Mononuclear cell (primary cell): Measurements from ENCODE around the gene CTNNAL1. TPM values are rescaled to one million over a fixed set of nuclear protein-coding genes. Genes with fewer than 3 reads are reported as not detected.
"Not testable (repeated sequence)": the region's sequence is repeated elsewhere in the genome, so short reads cannot be mapped to it uniquely, and the experiment has no call there.

Source experiments
- H3K27me3 ChIP-seq: 2 replicates; pipeline ENCODE4 v1.6.0; 2011; ENCODE audit warnings: low read length, control low read depth; ENCODE audit not compliant: insufficient read depth
- H3K4me1 ChIP-seq: 2 replicates; pipeline ENCODE4 v1.5.1; 2011; ENCODE audit warnings: mild to moderate bottlenecking, low read length, control low read depth; ENCODE audit not compliant: insufficient read depth
- H3K4me3 ChIP-seq: 2 replicates; pipeline ENCODE4 v1.5.1; 2011; ENCODE audit warnings: mild to moderate bottlenecking, low read length, moderate library complexity
- H3K9me3 ChIP-seq: 2 replicates; pipeline ENCODE4 v1.5.1; 2011; ENCODE audit warnings: low read depth, mild to moderate bottlenecking, control low read depth, low read length
- total RNA-seq: library from RNA; depleted of rRNA; stranded (reverse); fragments of >200 nt; gene quantifications from one replicate; pipeline ENCODE4 v1.2.3, GENCODE V29; 2012

Gene CTNNAL1
- total RNA-seq, 1 donor = 4.3 TPM

DNA sequence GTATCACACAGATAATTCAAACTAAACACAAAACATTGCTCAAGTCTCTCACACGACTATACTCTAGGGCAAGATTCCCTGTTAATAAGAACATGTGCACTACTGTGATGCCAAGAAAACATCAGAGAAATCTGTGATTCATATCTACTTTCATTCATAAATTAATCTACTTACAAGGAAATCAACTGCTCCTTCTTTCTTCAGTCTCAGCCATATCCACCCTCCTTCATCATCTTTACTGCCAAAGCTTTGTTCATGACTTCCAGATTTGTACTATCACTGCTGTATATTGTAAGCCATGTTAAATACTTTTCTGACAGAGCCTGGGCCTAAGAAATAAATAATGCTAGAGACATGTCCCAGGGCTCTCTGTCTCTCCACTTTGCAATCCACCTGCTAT is 35.1 kb downstream of the CTNNAL1 start:
- Histone ChIP-seq H3K4me1 (no peaks in the 10 kb centered on the region), H3K27me3 (no peaks in the 10 kb centered on the region), H3K4me3 (no peak overlapping the region), H3K9me3 (no peaks in the 10 kb centered on the region)

DNA sequence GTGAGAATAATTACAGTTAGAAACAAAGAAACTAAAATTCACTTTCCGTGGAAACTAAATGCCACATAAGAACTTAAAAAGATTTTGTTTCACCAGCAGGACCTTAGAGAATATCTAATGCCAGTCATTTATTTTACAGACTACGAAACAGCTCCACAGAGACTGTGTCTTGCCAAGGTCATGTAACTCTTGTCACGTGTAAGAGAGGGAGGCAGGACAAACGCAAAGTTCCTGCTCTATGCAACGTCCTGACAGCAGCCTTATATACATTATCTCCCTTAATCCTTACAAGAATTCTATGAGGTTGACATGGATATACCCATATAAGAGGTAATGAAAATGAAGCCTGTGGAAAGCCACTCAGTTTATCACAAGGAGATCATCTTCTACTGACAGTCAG is 39.4 kb downstream of the CTNNAL1 start:
- Histone ChIP-seq H3K9me3 (no peaks in the 10 kb centered on the region), H3K27me3 (no peaks in the 10 kb centered on the region), H3K4me3 (no peak overlapping the region), H3K4me1 (no peaks in the 10 kb centered on the region)

DNA sequence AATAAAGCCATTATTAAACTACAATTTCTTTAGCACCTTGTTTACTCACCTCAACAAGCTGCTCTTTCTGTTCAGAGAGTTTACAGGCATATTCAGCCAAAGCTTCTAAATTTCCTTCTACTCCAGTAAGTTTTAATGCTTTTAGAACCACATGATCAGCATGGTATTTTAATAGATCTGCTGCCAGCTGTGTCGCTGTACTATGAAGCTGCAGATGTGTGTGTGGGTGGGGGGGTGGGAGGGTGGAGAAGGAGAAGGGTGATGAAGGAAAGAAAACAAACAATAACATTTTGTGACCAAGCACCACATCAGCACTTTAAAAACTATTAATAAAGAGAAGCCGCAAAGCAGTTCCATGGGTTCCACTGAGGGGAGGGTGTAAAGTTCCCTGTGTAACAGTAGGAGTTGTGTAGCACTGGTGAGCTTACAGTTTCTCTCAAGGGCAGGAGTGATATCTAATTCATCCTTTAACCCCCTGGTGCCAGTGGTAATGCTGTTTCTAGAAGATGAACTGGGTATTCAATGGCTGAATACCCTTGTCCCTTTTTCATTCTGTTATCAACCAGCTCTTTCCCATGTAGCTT is 40.6 kb downstream of the CTNNAL1 start:
- no peaks in the 10 kb centered on the region for H3K27me3 ChIP-seq
- no peaks in the 10 kb centered on the region for H3K9me3 ChIP-seq
- no peak overlapping the region for H3K4me3 ChIP-seq
- no peaks in the 10 kb centered on the region for H3K4me1 ChIP-seq

DNA sequence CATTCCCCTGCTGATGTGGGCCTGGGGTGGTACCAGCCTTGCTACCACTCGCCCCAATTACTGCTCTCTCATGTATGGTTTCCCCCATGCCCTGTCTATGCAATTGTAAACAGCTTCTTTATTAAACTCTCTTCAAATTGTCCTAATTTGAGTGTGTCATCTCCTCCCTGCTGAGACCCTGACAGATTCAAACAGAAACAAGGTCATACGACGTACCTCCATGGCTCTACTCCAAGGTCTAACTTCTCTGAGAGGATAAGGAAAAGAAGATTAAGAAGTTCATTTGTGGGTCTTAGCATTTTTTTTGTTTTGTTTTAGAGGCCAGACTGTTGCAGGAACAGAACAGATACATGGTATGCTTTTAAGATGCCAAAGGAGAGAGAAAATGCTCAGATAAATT is 41.1 kb downstream of the CTNNAL1 start:
- H3K4me3 ChIP-seq = no peak overlapping the region
- no peaks in the 10 kb centered on the region for H3K9me3 ChIP-seq
- no peaks in the 10 kb centered on the region for H3K27me3 ChIP-seq
- no peaks in the 10 kb centered on the region for H3K4me1 ChIP-seq

DNA sequence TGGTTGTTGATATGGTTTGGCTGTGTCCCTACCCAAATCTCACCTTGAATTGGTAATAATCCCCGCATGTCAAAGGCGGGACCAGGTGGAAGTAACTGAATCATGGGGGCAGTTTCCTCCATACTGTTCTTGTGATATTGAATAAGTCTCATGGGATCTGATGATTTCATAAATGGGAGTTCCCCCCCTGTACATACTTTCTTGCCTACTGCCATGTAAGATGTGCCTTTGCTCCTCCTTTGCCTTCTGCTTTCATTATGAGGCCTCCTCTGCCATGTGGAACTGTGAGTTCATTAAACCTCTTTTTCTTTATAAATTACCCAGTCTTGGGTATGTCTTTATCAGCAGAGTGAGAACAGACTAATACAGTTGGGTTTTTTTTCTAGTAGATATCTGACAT is 41.9 kb downstream of the CTNNAL1 start:
- not testable (repeated sequence) for H3K4me1 ChIP-seq, H3K4me3 ChIP-seq, H3K9me3 ChIP-seq, H3K27me3 ChIP-seq

DNA sequence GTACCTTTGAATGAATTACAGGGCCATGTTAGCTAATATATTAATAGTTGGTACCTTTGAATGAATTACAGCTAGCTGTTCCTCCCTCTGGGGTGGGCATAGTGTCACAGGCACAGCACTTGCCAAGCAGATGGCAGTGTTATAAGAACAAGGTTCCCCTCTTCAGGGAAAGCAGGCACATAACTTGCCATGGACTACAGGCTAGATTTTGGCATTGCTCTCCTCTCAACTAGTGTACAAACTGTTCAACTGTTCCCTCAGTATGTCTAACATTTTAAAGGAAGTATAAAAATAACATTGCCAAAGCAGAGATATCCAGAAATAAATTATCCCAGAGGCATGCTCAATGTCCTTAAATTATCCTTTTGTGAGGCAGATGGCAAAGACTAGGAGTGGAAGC is 45.4 kb downstream of the CTNNAL1 start:
- Histone ChIP-seq H3K27me3 (no peaks in the 10 kb centered on the region), H3K4me1 (no peaks in the 10 kb centered on the region), H3K4me3 (no peak overlapping the region), H3K9me3 (no peaks in the 10 kb centered on the region)

DNA sequence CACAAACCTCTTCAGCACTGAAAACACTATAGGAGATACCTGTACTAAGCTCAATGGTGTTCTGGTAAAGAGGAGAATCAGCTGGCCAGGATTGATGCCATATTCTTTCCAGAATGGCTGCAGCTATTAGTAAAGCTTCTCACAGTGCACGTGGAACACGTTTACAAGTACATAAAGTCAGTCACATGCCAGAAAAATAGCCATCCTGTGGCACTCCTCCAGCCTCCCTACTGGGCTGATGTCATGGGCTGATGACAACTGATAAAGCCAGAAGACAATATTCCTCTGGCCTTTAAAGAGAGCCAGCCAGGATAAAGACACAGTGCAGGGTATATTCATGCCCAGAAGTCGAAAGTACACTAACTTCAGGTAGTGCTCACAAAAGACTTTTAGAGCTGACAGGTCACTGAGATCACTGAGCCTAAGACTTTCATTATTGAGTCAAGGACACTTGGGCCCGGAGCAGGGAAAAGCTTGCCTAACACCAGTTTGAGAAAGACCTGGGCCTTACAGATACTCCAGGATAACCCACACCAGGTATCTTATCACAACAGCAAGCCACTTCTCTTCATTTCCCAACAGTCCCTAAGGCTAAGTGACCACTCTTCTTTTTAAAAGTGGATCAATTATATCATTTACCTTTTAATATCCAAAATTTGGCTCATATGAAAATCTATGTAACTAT is 49.7 kb downstream of the CTNNAL1 start:
- Histone ChIP-seq H3K9me3 (no peaks in the 10 kb centered on the region), H3K27me3 (no peaks in the 10 kb centered on the region), H3K4me3 (no peak overlapping the region), H3K4me1 (no peaks in the 10 kb centered on the region)

DNA sequence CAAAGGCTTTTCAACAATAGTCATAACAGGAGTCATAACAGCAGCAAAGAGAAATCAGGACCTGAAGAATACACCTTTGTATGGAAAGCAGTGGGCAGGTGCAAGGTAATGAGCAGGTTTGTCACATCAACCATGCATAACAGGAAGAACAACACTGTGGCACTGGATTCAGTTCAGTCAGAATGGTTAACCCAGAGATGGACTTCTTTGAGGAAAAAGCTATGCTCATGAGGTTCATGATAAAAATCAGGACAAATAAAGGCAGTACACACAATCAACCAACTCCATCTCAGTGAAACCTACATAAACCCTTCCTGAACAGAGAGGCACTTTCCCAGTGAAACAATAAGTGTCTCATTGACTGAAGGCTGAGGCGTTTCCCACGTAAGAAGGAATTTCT is 52.1 kb downstream of the CTNNAL1 start:
- no peak overlapping the region for H3K4me3 ChIP-seq
- no peaks in the 10 kb centered on the region for H3K4me1 ChIP-seq
- H3K27me3 ChIP-seq = no peaks in the 10 kb centered on the region
- H3K9me3 ChIP-seq = no peaks in the 10 kb centered on the region

DNA sequence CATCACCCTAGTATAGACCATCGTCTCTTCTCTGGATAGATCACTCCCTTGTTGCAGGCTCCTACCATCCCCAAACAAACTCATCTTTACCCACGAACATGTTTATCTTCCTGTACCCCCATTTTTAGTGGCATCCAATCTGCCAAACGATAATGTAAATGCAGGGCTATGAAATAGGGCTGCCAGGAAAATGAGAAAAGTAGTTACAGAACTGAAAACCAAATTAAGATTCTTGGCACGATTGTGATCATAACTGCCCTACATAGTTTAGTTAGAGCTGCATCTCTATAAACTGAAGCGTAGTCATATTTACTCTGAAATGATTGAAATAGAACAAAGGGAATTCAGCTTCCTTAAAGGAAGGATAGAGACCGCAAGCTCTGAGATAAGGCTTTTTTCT is 53.0 kb downstream of the CTNNAL1 start:
- Histone ChIP-seq H3K9me3 (no peaks in the 10 kb centered on the region), H3K4me3 (no peak overlapping the region), H3K27me3 (no peaks in the 10 kb centered on the region), H3K4me1 (no peaks in the 10 kb centered on the region)

DNA sequence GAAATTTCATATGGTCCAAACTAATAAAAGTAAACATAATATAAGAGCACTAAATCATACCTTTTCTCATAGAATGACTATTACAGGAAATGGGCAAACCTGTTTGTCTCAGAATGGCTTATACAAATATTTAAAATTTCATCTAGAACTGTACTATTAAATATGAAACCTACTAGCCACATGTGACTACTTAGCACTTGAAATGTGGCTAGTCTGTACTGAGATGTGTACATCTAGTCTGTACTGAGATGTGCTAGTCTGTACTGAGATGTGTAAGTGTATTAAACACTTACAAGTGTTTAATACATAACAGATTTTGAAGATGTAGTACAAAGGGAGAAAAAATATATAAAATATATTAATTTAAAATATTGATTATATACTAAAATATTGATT is 56.7 kb downstream of the CTNNAL1 start:
- Histone ChIP-seq H3K4me3 (no peak overlapping the region), H3K4me1 (no peaks in the 10 kb centered on the region), H3K27me3 (no peaks in the 10 kb centered on the region), H3K9me3 (no peaks in the 10 kb centered on the region)

DNA sequence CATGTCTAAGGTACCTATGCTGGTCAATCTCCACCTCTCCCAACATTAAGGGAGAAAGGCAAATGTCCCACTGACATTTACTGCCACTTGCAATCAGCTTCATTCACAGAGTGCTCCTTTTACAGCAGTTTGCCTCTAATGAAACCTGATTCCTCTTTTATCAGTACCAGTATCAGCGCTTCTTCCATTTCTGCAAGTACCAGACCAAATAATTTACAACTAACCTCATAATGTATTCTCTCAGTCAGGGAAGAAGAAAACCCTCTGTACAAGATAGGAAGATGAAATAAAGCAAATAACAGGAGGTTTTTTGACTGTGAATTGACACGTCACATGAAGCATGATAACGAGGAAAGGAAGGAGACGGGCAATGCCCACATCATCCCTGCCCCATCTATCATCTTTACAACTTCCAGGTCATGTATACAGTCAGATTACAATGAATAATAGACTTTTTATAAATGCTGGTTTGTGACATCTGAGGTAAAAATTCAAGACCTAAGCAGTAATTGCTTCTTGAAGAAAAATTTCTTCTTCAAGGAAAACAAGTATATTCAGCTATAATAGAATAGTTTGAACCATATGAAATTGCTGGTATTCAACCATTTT is 57.2 kb downstream of the CTNNAL1 start:
- Histone ChIP-seq H3K4me1 (no peaks in the 10 kb centered on the region), H3K4me3 (no peak overlapping the region), H3K27me3 (no peaks in the 10 kb centered on the region), H3K9me3 (no peaks in the 10 kb centered on the region)

DNA sequence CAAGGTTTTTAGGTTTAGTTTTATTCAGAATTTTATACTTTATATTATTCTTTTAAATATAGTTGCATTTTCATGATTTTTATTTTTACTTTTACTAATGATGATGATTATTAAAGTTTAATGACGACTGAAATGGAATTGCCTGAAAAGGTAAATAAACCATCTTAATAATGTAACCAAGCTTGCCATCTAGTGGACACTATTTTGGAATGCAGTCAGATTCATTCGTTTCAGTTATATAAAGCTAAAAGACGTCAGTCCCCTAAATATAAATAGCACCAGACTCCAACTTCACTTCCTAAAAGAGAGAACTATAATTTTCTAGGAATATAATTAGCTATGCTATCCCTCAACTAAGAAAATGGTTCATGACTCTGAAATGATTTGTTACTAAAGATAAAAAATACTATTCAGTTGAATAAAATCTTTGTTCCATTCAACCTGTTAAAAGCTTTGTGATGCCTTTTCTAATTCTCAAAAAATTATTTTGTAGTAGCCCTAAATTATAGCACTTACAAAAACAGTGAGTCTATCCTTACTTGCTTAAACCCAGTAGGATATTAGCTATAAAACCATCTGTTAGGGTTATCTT is 59.2 kb downstream of the CTNNAL1 start:
- no peaks in the 10 kb centered on the region for H3K9me3 ChIP-seq
- H3K4me3 ChIP-seq = no peak overlapping the region
- H3K4me1 ChIP-seq = no peaks in the 10 kb centered on the region
- H3K27me3 ChIP-seq = no peaks in the 10 kb centered on the region

DNA sequence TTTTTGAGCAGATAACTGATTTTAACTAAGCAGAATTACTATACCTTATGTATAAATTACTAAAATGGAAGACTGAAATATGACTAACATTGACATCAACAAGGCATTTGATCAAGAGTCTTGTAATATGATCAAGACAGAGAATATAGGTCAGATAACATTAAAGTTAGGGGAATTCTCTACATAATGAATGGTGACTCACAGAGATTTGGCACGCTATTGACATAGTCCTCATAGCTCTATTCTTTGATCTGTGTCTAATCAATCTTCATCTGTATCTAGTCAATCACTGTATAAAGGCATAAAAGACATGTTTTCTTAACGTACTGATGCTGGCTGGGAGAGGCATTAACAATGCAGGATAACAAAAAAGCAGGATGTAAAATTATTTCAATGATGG is 61.7 kb downstream of the CTNNAL1 start:
- Histone ChIP-seq H3K9me3 (no peaks in the 10 kb centered on the region), H3K27me3 (no peaks in the 10 kb centered on the region)

DNA sequence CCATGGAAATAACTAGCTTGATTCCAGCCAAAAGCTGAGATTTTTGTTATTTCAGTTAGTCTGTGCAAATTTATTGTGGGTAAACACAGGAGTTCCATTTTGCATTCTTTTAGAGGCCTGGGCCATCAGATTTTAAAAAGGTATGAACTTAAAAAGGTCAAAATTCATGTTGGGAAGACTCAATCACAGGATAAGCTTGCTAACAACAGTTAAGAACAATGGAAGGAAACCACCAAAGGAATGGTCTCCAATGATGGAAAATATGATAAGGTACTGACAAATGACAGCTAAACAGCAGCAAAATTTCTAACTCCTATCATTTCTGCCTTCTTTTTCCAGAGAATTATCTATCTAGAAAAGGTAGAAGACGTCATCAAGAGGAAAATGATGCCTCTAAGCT is 63.1 kb downstream of the CTNNAL1 start:
- Histone ChIP-seq H3K4me1 (no peaks in the 10 kb centered on the region), H3K9me3 (no peaks in the 10 kb centered on the region)

More for the DNA sequence above, 61.7 kb downstream of the CTNNAL1 start:
- H3K4me3 ChIP-seq = no peak overlapping the region
- H3K4me1 ChIP-seq = no peaks in the 10 kb centered on the region

DNA sequence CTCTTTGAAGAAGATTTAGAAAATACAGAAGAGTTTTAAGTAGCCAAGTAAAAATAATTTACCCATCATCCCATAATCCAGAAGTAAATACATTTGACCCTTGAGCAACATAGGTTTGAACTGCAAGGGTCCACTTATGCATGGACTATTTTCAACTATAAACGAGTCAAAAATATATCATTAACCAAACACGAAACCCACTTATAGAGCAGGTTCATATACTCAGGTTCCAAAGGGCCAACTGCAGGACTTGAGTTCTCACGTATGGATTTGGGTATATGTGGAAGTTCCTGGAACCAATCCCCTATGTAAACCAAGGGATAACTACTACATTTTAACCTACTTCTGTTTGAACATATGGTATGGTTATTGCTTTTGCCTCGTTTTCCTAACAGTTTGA is 73.3 kb downstream of the CTNNAL1 start:
- Histone ChIP-seq H3K4me3 (no peak overlapping the region), H3K4me1 (peaks cover 3% of the 10 kb centered on the region), H3K27me3 (no peaks in the 10 kb centered on the region), H3K9me3 (no peaks in the 10 kb centered on the region)

More for the DNA sequence above, 63.1 kb downstream of the CTNNAL1 start:
- Histone ChIP-seq H3K27me3 (no peaks in the 10 kb centered on the region), H3K4me3 (no peak overlapping the region)
